RCC 7860 (cell line): ENCODE results near the gene ECT2L.

Experiments
- DNase-seq: peaks from one replicate; pipeline ENCODE4 v3.0.0-alpha.2; 2015; ENCODE audit warnings: low spot score
- FAIRE-seq: peaks from 2 replicates; lab custom pipeline; 2012; peaks lifted over from hg19 to GRCh38; lab: Jason Lieb, UNC

ECT2L gene

DNA sequence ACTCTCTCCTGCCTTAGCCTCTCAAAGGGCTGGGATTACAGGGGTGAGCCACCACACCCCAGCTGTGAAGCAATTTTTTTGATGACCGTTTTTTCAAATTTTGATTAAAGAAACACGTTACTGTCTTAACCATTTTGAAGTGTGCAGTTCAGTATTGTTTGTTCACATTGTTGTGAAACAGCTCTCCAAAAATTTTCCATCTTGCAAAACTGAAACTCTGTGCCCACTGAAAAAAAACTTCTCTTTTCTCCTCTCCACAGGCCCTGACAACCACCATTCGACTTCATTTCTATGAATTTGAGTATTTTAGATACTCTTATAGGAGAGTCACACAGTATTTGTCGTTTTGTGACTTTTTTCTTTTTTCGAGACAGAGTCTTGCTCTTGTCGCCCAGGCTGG, 53.9 kb downstream of the ECT2L start:
- DNase-seq (no peak), FAIRE-seq (no peak)

- FAIRE-seq (no peak), DNase-seq (no peak)
Measured at GRCh38 chr6:138856654-138857053, 60.8 kb downstream of the ECT2L start.

DNA sequence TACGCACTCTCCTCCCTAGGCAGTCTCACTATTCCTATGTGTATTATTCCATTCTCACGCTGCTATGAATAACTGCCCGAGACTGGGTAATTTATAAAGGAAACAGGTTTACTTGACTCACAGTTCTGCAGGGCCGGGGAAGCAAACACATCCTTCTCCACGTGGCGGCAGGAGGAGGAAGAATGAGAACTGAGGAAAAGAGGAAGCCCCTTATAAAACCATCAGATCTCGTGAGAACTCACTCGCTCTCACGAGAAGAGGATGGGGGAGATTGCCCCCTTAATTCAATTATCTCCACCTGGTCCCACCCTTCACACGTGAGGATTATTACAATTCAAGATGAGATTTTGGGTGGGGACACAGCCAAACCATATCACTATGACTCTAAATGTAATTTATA, 61.9 kb downstream of the ECT2L start:
- FAIRE-seq: no peak
- DNase-seq: no peak

GRCh38 chr6:138862456-138862855, 66.6 kb downstream of the ECT2L start:
- no peak for FAIRE-seq
- no peak for DNase-seq

GRCh38 chr6:138863321-138863720, 67.4 kb downstream of the ECT2L start:
- FAIRE-seq (no peak), DNase-seq (no peak)

DNA sequence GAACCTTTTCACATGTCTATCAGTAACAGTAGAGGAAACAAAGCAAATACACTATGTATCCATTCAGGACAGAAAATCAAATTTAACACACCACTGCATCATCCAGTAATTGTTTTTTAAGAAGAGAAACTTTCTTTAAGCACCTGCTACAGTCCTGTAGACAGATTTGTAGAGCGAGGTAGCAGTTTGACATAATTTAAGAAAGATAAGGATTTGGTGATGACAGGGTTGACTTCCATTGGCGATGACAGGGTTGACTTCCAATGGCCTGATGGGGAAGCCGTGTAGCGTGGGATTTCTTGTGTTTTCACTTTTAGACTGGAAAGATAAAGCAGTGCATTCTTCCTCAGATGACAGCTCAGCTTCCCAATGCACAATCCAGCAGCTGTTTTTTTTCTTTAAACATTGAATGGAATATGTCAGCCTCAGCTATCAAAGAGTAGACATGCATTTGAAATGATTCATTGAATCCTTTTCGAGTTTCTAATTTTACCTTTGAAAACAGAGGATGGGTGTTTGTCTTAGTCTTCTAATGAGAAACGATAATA, 68.5 kb downstream of the ECT2L start:
- DNase-seq (no peak), FAIRE-seq (no peak)

DNA sequence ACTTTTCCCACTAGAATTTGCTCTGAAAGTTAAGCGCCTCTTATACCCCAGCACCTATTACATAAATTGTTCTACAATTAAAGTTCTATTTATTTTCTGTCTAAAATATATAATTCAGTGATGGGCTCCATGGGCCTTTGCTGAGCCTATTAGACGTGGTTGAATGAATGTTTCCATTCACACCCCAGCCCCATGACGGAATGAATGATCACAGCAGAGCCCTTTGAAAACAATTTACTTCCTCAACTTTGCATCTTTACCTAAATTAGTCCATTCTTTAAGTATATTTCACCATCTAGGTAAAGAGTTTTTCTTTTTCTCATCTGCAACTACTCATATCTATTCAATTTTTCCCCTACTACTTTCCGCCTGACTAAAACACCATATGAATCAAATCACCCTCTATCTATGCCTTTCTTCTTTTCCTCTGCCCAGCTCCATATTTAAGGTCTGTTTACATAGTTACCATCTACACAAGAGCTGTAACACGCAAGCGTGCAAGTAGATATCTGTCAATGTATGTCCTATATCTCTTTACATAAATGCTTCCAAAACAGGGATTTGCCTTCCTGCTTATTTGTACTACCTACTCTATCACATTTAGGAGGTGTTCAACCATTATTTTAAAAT, 69.7 kb downstream of the ECT2L start:
- DNase-seq (no peak), FAIRE-seq (no peak)

DNA sequence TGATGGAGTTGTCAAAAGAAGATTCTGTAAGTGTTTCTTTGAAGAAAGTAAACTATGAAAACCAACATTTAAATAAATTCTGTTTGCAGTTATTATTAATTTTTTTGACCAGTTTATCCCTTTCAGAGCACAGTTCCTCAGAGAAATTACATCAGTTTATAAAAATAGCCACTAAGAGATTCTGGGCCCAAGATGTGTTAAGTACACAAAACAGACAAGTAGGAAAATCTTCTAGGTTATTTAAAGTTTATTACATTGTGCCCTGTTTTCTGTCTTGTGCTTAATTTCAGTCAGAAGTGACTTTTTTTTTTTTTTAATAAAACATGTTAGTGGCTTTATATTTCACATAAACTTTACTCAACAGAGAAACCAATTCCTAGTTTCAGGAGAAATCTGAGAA, 72.3 kb downstream of the ECT2L start:
- no peak for DNase-seq
- no peak for FAIRE-seq

DNA sequence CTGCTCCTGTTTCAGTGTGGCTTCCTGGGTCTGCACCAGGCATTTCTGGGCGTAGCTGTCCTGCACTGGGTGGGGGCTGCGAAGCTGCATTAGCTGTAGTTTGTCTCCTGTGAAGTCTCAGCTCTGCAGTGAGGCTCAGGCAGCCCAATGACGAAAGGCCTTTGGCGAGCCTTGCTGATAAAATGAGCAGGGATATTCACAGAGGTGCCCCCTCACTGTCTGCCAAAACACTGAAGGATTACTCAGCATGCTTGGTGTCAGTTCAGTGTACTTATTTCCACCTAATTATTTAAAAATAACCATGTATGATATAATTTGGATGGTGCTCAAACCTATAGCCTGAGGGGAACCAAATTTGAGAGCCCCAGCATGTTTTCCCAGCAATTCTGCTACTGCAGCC, 73.5 kb downstream of the ECT2L start:
- no peak for FAIRE-seq
- DNase-seq: no peak

GRCh38 chr6:138873191-138873590, 77.3 kb downstream of the ECT2L start:
- no peak for FAIRE-seq
- DNase-seq: no peak

DNA sequence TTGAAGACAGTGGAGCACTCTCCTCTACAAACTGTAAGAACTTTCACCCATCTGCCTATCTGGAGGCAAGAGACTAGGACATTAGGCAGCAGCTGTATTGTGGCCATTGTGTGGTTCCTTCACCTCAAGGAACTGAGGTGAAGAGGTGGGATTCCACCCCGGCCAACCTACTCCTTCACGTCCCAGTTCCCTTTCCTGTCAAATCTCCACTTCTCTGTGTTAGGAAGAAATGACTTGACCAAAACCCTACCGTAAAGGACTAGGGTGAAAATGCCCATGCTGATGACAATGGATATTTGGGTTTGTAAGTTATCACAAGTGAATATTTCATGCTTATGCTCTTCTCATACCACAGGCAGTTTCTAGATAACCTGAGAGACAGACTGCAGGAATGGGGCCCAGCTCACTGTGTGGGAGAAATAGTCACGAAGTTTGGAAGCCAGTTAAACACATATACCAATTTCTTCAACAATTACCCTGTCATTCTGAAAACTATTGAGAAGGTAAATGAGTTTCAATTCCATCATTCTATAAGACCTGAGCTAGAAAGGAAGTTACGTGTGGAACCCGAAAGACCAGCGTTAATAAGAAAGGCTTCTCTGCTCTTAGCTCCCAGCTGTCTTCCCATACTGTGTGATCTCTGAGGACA, 86.6 kb downstream of the ECT2L start:
- FAIRE-seq (no peak), DNase-seq (no peak)

- DNase-seq (no peak), FAIRE-seq (no peak)
Measured at GRCh38 chr6:138885156-138885819, 89.4 kb downstream of the ECT2L start.

GRCh38 chr6:138891255-138891986, 95.5 kb downstream of the ECT2L start:
- DNase-seq: no peak

DNA sequence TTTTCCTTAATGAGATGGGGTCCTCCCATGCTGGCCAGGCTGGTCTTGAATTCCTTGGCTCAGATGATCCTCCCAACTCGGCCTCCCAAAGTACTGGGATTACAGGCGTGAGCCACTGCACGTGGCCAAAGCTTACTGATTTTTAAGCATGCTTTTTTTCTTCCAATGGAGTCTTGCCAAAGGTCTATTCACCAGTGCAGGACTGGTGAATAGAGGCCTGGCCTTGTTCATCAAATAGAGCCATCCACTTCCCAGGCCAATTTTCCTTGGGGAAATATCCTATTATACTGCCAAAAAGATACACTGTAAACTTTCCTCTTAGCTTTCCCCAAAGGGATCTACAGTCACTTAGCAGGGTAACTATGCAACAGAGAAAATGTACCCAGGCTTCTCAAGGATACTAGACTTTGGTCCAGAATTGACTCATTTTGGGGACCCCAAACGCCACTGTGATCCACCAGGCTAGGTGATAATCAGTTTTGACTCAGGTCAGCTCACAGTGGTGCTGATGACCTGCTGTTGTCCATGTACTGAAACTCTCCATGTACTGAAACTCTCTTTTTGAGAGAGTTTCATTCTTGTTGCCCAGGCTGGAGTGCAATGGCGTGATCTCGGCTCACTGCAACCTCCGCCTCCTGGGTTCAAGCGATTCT, 100.3 kb downstream of the ECT2L start:
- FAIRE-seq (no peak), DNase-seq (no peak)

More at GRCh38 chr6:138891255-138891986, 95.5 kb downstream of the ECT2L start:
- FAIRE-seq: no peak

DNA sequence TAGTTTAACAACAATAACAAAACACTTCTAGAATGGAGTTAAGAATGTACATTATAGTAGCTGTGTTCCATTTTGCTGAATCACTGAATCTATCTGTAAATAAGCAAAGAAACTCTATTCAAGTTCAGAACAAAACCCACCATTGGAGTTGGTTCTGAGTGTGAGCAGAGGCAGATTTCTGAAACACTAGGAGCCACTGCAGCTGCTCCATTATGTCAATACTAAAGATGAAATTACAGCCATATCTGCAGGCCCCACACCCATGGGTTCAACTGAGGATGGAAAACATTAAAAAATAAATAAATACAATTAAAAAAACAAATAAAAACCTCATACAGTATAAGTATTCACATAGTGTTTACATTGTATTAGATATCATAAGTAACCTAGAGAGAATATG, 101.1 kb downstream of the ECT2L start:
- no peak for DNase-seq

DNA sequence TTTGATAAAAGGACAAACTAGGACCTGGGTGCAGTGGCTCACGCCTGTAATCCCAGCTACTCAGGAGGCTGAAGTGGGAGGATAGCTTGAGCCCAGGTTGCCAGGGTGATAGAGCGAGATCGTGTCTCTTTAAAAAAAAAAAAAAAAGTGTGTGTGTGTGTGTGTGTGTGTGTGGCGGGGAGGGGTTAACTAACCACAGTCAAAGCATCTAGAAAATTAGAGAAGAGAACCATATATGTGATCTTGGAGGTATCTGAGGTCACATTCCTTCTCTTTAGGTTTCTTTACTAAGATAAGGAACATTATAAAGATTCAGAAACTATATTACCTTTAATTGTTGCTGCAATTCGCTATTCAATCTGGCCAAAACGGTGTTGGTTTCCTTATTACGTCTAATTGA, 111.3 kb downstream of the ECT2L start:
- FAIRE-seq: no peak
- DNase-seq: no peak

More for the DNA sequence above, 101.1 kb downstream of the ECT2L start:
- FAIRE-seq: no peak

- FAIRE-seq (no peak), DNase-seq (no peak)
Measured at GRCh38 chr6:138909511-138909910, 113.6 kb downstream of the ECT2L start.

DNA sequence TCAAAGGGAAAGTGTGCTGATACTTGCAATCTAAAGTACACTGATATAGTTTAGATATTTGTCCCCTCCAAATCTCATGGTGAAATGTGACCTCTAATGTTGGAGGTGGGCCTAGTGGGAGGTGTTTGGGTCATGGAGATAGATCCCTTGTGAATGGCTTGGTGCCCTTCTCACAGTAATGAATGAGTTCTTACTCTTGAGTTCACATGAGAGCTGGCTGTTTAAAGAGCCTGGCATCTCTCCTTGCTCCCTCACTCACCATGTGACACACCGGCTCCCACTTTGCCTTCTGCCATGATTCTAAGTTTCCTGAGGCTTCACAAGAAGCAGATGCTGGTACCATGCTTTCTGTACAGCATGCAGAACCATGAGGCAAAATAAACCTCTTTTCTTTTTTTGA, 114.1 kb downstream of the ECT2L start:
- FAIRE-seq (no peak), DNase-seq (no peak)

GRCh38 chr6:138912308-138912707, 116.4 kb downstream of the ECT2L start:
- FAIRE-seq (no peak), DNase-seq (no peak)

DNA sequence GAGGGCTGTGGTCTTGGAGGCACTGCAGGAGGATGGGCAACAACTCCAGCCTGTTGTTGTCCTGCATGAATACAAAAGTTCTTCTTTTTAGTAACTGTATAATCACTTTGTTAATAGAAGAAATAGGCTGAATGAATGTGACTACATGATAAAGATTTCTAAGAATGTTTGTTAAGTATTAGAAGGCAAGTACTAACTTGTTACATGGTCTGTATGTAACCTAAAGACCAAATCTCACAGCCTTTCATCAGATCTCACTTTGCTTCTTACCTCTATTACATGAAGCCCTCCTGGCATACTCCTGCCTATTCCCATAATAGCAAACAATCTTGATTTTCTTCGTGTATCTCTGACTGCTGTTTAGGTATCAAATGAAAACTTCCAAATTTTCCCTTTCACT, 118.8 kb downstream of the ECT2L start:
- FAIRE-seq (no peak), DNase-seq (no peak)

DNA sequence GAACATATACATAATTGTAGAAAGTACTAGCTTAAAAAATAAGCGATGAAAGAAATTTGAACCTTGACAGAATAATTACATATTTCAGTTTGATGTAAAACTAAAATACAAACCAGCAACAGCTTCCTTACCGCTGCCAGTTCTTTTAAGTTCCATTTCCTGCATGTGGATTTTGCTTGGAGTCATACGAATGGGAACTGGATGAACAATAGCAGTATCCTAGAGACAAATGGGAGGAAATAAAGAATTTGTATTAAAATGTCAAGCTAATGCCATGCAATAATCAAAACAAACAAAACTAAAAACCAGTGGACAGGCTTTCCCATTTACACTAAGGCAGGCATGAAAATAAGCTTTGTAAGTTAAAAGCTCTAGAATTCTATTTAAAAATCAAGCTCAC, 125.0 kb downstream of the ECT2L start:
- FAIRE-seq: no peak

More for the DNA sequence above, 125.0 kb downstream of the ECT2L start:
- no peak for DNase-seq
